ENCODE measurements around the gene CTDP1.

GRCh38 chr18:79634593-79635426, 44.8 kb upstream of the CTDP1 start:
- TF ChIP-seq CTCF (conservative IDR thresholded peaks at IDR 0.05; ENCODE audit: low read length) (no peak), EZH2phosphoT487 (IDR thresholded peaks at IDR 0.05; ENCODE audit: borderline replicate concordance) (no peak)

Measured in Loucy (cell line).